LoVo (cell line): ENCODE data around the gene COMMD6.

Source experiments
- DNase-seq: peaks from one replicate; pipeline ENCODE4 v3.0.0-alpha.2; 2016; ENCODE audit warnings: low spot score

Gene COMMD6

GRCh38 chr13:75482070-75482819 lies 55.4 kb downstream of the COMMD6 start, which contains the start of gene TBC1D4:
TBC1D4 (minus strand) TSS chr13:75482169; CDS start chr13:75481767, 402 bp downstream.
- DNase-seq: peak; percentile 87

GRCh38 chr13:75481176-75482069 lies 56.2 kb downstream of the COMMD6 start:
- DNase-seq: peak; percentile 34

- peak; percentile 74 for DNase-seq
These were observed 56.9 kb downstream of the COMMD6 start for GRCh38 chr13:75480671-75481175.

- no peak for DNase-seq
These were observed 58.4 kb downstream of the COMMD6 start for GRCh38 chr13:75479102-75479740.

GRCh38 chr13:75478659-75479058 lies 59.0 kb downstream of the COMMD6 start:
- DNase-seq: no peak
